HG03521 (cell line): ENCODE measurements around the gene RSRC2.
"Not testable (repeated sequence)": the region's sequence is repeated elsewhere in the genome, so short reads cannot be mapped to it uniquely, and the experiment has no call there.

ENCODE experiments used
- ATAC-seq: cut with Tn5 transposase; IDR thresholded peaks from one replicate; pipeline ENCODE4 v1.9.1; 2021; ENCODE audit warnings: mild to moderate bottlenecking, moderate library complexity; ENCODE audit not compliant: unreplicated experiment

The RSRC2 gene

DNA sequence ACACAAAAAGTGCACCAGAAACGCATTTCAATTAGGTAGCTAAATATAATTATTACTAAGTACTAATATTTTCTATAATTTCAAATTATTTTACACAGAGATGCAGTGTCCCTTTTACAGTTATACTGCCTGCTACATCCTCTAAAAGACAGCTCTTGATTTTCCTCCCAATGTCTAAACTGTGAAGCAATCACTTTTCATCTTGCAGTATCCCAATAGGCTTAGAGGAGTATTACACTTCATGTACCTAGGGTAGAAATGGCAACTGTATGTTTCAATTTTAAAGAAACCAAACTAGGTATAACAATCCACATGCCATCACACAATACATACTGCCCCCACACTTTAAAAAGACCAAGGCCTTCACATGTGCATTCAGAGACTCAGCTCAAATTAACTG lies 7.3 kb downstream of the RSRC2 start:
- ATAC-seq = no peak

DNA sequence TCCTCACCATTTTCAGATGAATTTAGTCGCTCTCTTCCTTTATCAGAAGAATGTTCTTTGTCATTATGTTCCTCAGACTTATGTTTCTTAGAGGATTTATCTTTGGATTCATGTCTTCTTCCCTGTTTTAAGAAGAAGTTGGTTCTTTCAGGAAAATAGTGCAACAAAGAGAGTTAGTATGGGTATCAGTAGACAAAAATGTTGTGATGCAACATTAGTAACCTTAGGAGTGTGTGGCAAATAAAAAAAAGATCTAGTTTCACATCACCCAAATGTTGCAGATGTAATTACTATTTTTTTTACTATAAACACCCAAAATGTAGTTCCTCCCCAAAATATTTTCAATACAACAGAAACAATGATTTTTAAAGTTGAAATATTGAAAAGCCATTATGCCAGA lies 7.8 kb downstream of the RSRC2 start:
- no peak for ATAC-seq

DNA sequence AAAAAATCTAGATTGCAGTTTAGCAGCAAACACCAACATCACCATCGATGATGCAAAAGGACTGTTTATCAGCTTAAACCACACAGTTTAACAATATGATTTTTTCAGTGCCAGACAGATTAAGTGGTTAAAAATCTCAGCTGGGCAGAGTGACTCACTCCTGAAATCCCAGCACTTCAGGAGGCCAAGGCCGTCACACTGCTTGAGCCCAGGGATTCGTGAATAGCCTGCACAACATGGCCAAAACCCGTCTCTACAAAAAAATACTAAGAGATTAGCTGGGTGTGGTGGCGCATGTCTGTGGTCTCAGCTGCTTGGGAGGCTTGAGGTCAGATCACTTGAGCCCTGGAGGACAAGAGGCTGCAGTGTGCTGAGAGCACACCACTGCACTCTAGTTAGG lies 8.9 kb downstream of the RSRC2 start:
- ATAC-seq = no peak

DNA sequence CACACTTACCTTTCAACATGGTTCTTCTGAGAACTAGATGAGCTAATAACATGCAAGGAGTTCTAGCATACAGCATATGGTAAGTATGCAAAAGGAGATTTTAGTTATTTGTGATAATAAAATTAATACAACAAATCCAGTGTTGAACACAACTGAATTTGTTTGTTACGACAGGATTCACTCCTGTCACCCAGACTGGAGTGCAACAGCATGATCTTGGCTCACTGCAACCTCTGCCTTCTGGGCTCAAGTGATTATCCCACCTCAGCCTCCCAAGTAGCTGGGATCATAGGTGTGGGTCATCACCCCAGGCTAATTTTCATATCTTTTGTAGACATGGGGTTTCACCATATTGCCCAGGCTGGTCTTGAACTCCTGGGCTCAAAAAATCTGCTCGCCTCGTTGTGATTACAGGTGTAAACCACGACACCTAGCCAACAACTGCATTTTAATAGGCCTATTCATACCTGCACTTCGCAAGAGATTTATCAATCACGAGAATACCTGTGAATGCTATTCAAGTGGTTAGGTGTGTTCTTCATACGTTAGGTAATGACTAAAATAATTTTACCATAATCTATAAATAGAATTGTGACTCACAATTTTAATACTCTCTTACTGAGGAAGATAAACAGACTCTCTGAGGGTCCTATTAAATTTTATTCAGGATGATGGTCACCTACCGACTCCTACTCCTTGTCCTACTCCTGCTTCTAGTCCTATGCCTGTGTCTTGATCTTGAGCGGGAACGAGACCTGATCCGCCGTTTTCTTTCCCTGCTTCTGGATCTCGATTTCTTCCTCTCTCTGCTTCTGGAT lies 10.0 kb downstream of the RSRC2 start:
- no peak for ATAC-seq

DNA sequence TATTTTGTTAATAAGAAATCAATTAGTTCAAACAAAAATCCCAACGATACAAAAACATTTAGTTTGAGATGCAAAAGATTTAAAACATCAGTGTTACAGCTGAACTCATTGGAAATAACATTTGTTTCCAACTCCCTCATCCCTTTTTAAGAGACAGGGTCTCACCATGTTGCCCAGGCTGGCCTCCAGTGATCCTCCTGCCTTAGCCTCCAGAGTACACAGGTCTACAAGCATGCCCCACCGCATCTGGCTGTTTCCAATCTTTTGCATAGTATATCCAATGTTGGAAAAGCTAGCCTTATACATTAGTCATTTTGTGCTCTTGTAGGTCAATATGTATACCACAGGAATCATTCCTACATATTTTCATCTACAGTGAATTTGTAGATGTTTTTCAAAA lies 11.5 kb downstream of the RSRC2 start:
- ATAC-seq = no peak

DNA sequence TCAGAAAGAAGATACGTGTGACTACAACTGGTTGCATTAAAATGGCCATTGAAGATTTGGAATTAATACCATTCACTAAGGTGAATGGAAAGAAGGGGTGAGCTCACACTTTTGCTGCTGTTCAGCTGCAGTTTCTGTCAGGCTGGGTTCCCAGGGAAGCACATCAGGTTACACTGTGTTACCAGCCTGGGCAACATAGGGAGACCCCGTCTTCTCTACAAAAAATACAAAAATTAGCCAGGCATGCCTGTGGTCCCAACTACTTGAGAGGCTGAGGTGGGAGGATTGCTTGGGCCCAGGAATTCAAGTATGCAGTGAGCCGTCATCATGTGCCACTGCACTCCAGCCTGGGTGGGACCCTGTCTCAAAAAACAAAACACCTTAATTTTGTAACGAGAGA lies 13.1 kb downstream of the RSRC2 start:
- ATAC-seq = no peak

DNA sequence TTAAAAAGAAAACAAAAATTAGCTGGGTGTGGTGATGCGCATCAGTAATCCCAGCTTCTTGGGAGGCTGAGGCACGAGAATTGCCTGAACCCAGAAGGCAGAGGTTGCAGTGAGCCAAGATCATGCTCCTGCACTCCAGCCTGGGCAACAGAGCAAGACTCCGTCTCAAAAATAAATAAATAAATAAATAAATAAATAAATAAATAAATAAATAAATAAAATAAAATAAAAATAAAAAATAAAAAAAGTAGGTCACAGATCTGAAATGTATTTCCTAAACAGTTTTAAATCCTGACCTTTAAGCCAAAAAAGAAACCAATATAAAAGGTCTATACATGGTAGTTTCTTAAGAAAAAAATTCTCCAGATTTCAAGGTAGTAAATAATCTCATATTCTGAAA lies 13.7 kb downstream of the RSRC2 start:
- ATAC-seq = not testable (repeated sequence)

DNA sequence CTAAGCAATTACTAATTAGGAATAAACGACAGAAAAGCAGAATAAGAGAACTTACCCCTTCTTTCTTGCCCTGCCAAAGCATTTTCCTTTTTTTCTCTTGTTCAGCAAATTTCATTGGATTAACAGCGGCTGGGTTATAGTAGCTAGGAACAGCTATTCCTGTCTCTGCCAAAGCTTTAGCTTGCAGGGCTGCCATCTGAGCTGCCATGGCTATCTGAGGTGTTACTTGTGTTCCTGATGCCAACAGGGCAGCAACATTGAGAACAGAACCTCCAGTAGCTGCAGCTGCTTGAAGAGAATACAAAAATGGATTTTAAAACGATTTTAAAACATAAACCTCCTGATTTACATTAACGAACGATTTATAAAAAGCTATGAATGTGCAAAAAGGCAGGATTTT lies 18.6 kb downstream of the RSRC2 start:
- no peak for ATAC-seq

DNA sequence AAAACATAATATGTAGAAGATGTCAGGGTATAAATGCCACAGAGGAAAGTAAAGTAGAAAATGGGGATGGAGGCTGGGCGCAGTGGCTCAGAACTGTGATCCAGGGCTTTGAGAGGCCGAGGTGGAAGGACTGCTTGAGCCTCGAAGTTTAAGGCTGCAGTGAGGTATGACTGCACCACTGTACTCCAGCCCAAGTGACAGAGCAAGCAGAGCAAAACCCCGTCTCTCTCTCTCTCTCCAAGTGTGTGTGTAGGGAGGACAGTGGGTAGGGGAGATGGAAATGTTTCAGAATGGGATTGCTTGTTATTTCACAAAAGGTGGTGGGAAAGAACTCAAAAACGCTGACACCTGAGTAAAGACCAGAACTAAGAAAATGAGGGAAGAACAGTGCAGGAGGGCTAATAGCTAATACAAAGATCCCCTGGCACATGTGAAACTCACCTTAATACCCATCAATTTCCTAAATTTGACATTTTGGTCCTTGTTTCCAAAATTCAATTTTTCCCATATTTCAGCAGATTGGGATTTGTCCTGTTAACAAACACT lies 20.3 kb downstream of the RSRC2 start:
- no peak for ATAC-seq

DNA sequence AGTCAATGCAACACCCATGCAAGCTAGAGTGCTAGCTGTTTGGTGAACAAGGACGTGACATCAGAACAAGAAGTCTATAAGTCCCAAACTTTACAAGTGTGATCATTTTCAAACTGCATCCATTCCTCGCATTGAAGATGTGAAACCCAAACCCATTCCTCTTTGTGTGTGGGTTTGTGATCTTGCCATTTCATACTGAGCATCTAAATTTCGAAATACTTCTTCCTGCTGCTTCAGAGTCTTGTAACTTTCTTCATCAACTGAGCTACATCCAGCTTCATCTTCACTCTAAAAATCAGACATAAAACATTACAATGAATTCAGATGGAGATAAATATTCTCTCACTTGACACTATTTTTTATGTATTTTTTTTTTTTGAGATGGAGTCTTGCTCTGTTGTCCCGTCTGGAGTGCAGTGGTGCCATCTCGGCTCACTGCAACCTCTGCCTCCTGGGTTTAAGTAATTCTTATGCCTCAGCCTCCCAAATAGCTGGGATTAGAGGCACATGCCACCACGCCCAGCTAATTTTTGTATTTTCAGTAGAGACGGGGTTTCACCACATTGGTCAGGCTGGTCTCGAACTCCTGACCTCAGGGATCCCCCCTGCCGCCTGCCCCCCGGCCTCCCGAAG lies 21.2 kb downstream of the RSRC2 start:
- no peak for ATAC-seq

DNA sequence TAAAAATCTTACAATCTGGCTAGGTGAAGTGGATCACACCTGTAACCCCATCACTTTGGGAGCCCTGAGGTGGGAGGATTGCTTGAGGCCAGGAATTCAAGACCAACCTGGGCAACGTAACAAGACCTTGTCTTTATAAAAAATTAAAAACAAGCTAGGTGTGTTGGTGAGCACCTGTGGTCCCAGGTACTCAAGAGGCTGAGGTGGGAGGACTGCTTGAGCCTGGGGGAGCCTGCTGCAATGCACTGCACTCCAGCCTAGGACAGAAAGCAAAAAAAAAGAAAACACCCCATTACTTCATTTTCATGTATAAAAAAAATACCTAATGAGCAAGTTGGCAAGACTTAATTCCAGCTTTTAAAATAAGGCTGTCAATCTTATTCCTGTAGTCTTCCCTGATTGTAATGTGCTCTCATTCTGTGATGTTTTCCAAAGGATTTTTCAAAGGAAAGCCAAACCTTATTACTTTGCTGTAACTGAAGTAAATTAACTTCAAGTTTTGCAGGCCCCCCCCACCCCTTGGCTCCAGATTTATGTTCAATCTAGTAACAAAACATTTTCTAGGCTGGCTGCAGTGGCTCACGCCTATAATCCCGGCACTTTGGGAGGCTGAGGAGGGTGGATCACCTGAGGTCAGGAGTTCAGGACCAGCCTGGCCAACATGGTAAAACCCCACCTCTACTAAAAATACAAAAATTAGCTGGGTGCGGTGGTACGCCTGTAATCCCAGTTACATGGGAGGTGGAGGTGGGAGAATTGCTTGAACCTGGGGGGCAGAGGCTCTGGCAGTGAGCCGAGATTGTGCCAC lies 22.7 kb downstream of the RSRC2 start:
- ATAC-seq = no peak

DNA sequence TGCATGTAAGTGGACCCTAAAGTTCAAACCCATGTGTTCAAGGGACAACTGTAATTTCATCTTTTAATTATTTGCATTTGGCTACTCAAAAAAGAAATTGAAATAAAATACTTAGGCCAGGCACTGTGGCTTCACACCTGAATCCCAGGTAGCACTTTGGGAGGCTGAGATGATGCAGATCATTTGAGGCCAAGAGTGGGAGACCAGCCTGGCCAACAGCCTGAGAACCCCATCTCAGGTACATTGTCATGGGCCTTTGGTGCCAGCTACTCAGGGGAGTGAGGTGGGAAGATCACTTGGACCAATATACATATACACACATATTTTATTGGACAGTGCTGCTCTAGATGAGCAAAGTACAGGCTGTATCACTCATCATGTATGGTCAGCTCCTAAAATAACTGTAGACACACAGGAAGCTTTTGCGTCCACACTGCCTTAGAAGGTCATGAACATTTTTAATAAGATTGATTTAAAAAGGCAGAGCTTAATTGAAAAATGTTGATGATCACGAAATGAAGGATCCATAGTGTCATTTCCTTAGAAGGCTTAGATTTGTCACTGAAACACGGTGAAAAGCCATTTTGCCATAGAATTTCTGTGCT lies 23.5 kb downstream of the RSRC2 start:
- ATAC-seq = no peak

DNA sequence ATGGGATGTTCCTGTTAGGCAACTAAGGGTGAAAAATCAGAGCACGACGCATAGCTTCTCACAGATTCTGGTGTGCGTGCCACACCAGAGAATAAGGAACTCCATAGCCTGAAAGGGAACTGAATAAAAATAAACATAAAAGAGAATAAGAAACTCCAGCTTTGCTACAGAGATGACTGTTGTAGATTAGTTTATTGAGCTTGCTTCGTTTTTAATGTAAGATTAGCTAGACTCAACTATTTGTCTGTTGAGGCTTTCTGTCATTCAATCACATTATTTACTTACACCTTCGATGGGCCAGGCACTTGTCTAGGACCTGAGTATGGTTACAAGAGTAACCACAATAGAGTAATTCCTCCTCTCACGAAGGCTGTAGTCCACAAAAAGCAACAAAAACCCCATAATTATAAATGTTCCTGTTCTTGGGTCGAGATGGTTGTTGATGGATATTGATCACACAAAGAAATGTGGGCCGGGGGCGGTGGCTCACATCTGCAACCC lies 25.2 kb downstream of the RSRC2 start:
- no peak for ATAC-seq

DNA sequence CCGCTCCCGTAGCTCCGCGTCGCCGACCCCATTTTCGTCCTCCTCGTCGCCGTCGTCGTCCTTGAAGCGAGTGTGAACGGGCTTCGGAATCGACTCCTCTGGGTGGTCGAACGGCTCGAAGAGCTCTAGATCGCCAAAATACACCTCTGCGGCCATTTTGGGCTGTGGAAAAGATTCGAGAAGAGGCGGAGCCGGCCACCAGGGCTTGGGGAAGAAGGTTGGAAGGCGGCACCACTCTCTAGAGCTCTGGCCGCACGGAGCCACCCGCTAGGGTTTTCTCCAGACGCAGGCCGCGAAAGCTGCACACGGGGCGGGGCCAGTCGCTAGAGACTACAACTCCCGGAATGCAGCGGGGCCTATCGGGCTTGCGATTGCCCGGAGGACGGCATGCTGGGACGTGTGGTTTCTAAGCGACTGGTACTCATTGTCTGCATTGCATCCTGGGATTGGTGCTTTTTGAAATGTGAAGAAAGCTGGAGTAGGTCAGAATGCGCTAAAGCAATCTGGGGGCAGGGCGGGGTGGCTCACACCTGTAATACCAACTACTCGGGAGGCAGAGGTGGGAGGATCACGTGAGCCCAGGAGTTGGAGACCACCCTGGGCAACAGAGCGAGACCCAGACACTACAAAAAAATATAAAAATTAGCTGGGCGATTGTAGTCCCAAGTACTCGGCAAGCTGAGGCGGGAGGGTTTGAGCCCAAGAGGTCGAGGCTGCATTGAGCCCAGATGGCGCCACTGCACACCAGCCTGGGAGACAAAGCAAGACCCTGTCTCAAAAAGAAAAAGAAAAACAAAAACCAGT lies 25.8 kb downstream of the RSRC2 start, which contains the start of gene ZCCHC8:
Gene ZCCHC8, minus strand, starts transcription at position 248 of the 804 bp plus-strand sequence. Its CDS starts 92 bp downstream, at position 156.
- ATAC-seq = peak; percentile 95

DNA sequence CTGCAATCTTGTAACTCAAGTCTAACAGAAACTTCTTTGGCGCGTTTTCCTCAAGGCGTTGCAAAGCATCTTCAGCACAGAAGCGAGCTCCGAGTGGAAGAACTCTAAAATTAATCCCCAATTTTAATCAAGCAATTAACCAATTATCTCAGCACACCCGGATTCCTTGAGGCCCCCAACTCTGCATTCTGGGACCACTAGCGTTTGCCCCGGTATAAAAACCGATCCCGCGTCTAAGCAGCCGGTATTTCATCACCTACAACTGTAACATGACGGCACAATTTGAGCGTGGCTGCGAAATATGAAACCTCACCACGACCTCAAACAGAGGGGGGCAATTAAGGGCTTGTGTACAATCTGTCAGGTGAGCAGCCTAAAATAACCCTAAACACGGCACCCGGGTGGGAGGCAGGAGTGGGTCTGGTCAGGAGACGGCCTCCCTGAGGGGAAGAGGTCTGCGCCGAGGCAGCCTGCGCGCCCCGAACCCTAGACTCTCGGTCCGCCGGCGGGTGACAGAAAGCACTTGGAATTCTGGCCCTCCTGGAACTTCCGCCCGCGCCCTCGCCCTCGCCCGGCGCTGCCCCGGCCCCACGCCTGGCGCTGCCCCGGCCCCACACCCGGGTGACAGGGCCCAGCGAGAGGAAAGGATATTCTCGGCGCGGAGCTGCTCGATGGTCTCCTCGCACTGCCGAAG lies 26.6 kb downstream of the RSRC2 start:
- ATAC-seq = no peak

DNA sequence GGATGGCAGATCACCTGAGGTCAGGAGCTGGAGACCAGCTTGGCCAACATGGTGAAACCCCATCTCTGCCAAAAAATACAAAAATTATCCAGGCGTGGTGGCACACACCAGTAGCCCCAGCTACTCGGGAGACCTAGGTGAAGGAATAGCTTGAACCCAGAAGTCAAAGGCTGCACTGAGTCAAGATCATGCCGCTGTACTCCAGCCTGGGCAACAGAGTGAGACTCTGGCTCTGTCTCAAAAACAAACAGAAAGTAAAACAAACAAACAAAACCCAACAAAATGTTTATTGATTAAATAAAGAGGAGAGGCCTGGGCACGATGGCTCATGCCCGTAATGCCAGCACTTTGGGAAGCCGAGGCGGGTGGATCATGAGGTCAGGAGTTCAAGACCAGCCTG lies 31.5 kb downstream of the RSRC2 start:
- no peak for ATAC-seq

DNA sequence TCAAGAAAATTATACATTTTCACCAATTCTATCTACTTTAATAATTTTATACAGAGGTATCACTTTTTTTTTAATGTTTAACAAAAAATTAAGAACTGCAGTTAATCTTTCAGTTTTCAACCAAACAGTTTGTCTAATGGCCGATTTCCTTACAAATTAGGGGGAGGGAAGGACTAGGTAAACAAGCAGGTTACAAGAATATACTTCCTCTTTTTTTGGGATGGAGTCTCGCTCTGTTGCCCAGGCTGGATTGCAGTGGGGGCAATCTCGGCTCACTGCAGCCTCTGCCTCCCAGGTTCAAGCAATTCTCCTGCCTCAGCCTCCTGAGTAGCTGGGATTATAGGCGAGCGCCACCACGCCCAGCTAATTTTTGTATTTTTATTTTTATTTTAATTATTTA lies 33.5 kb downstream of the RSRC2 start:
- ATAC-seq = not testable (repeated sequence)

DNA sequence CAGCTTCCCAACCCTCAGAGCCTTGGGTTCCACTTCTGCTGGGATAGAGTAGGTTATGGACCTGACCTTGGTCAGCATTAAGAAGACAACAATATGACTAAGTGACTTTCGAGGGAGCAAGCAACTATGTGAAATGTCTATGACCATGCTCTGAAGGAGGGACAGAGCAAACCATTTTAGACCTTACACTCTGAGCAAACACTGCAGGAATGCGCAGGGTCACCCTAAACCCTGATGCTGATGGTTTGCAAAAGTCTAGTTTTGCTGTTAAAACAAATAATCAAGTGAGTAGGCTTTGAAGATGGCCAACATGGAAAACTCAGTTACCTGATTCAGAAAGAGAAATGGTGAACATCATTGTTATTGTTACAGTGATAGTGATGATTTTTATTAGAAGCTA lies 34.7 kb downstream of the RSRC2 start:
- ATAC-seq = no peak

DNA sequence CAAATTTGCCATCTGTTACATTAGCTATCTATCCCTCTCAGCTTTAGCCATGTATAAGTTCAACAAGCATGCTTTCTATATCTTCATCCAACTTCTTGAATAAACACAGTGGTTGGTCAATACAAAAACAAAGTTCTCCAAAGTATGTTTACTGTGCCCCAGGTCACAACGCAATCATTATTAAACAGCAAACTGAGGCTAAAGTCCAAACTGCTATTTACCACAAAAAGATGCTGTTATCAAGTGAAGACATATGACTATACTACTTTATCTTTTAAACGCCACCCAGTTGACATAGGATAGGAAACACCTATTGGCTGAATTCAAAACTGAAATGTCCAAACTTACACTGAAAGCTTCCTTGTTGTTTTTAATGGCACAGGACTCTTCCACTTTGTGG lies 37.7 kb downstream of the RSRC2 start:
- ATAC-seq = no peak
